ENCODE results near the gene NPM1.

GRCh38 chr5:171371326-171371725 is 16.3 kb upstream of the NPM1 start:
- TF ChIP-seq POLR2A (IDR thresholded peaks at IDR 0.05; ENCODE audit: low read depth) = no peak
- TF ChIP-seq EP300 (IDR thresholded peaks at IDR 0.05) = no peak
- TF ChIP-seq POLR2AphosphoS5 (IDR thresholded peaks at IDR 0.05) = no peak
- TF ChIP-seq, protein P1, sequence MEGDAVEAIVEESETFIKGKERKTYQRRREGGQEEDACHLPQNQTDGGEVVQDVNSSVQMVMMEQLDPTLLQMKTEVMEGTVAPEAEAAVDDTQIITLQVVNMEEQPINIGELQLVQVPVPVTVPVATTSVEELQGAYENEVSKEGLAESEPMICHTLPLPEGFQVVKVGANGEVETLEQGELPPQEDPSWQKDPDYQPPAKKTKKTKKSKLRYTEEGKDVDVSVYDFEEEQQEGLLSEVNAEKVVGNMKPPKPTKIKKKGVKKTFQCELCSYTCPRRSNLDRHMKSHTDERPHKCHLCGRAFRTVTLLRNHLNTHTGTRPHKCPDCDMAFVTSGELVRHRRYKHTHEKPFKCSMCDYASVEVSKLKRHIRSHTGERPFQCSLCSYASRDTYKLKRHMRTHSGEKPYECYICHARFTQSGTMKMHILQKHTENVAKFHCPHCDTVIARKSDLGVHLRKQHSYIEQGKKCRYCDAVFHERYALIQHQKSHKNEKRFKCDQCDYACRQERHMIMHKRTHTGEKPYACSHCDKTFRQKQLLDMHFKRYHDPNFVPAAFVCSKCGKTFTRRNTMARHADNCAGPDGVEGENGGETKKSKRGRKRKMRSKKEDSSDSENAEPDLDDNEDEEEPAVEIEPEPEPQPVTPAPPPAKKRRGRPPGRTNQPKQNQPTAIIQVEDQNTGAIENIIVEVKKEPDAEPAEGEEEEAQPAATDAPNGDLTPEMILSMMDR (IDR thresholded peaks at IDR 0.05) = no peak
